ENCODE measurements around the gene BTNL8. TPM values are rescaled to one million over a fixed set of nuclear protein-coding genes. Genes with fewer than 3 reads are reported as not detected.

The BTNL8 gene
- total RNA-seq, result not detected in 2 replicates

- intact Hi-C loops (cut with micrococcal nuclease), result no loop called here
Measured at GRCh38 chr5:180898621-180899246, at the start of gene BTNL8. BTNL8 (plus strand) TSS chr5:180899159; CDS start chr5:180899311, 152 bp downstream.

GRCh38 chr5:180849827-180850226 lies 49.1 kb upstream of the BTNL8 start:
- intact Hi-C loops (cut with micrococcal nuclease), result no loop called here

GRCh38 chr5:180850434-180851078 lies 48.4 kb upstream of the BTNL8 start:
- intact Hi-C loops (cut with micrococcal nuclease), result no loop called here

GRCh38 chr5:180852495-180852894 lies 46.5 kb upstream of the BTNL8 start:
- intact Hi-C loops (cut with micrococcal nuclease), result no loop called here

GRCh38 chr5:180853121-180853847 lies 45.7 kb upstream of the BTNL8 start:
- intact Hi-C loops (cut with micrococcal nuclease), result no loop called here

- intact Hi-C loops (cut with micrococcal nuclease), result no loop called here
Measured at GRCh38 chr5:180853848-180854176, 45.1 kb upstream of the BTNL8 start.

GRCh38 chr5:180858586-180858985 lies 40.4 kb upstream of the BTNL8 start:
- intact Hi-C loops (cut with micrococcal nuclease), result no loop called here

GRCh38 chr5:180860273-180860886 lies 38.6 kb upstream of the BTNL8 start:
- intact Hi-C loops (cut with micrococcal nuclease), result loop anchor here (2.0 to 5.0 kb wide), 3 partner anchors 302 to 402 kb away; partner anchors contain the start of gene TRIM52

GRCh38 chr5:180860887-180861822 lies 37.8 kb upstream of the BTNL8 start, which contains the start of gene ZFP62:
ZFP62 (minus strand) TSS chr5:180861276; CDS start chr5:180861219, 57 bp downstream.
- intact Hi-C loops (cut with micrococcal nuclease), result loop anchor here (1.0 to 5.0 kb wide), 7 partner anchors 30 to 401 kb away; partner anchors contain the start of genes TRIM41 and TRIM52

GRCh38 chr5:180862645-180863044 lies 36.3 kb upstream of the BTNL8 start:
- intact Hi-C loops (cut with micrococcal nuclease), result loop anchor here (5.0 kb wide), 2 partner anchors 300 to 400 kb away; partner anchors contain the start of gene TRIM52

- intact Hi-C loops (cut with micrococcal nuclease), result no loop called here
Measured at GRCh38 chr5:180865981-180866695, 32.8 kb upstream of the BTNL8 start.

GRCh38 chr5:180866985-180867384 lies 32.0 kb upstream of the BTNL8 start:
- intact Hi-C loops (cut with micrococcal nuclease), result no loop called here

- intact Hi-C loops (cut with micrococcal nuclease), result no loop called here
Measured at GRCh38 chr5:180868960-180869359, 30.0 kb upstream of the BTNL8 start.

- intact Hi-C loops (cut with micrococcal nuclease), result no loop called here
Measured at GRCh38 chr5:180869587-180869986, 29.4 kb upstream of the BTNL8 start.

GRCh38 chr5:180870276-180871068 lies 28.5 kb upstream of the BTNL8 start:
- intact Hi-C loops (cut with micrococcal nuclease), result no loop called here

- intact Hi-C loops (cut with micrococcal nuclease), result no loop called here
Measured at GRCh38 chr5:180872419-180872818, 26.5 kb upstream of the BTNL8 start.

- intact Hi-C loops (cut with micrococcal nuclease), result no loop called here
Measured at GRCh38 chr5:180873615-180874520, 25.1 kb upstream of the BTNL8 start.
